Type B pancreatic cell (in vitro differentiated cells): ENCODE data around the gene INO80C. TPM values are rescaled to one million over a fixed set of nuclear protein-coding genes. Genes with fewer than 3 reads are reported as not detected.

Experiments used
- DNase-seq: peaks from one replicate; pipeline ENCODE4 v3.0.0; 2021; ENCODE audit warnings: mixed read lengths; ENCODE audit not compliant: unreplicated experiment; ENCODE audit errors: extremely low spot score
- H3K27ac Mint-ChIP-seq: 2 replicates; pipeline ENCODE4 v1.8.0; 2021; ENCODE audit warnings: mild to moderate bottlenecking, mixed read lengths
- H3K27me3 Mint-ChIP-seq: 2 replicates; pipeline ENCODE4 v1.8.0; 2021; ENCODE audit warnings: mixed read lengths
- H3K36me3 Mint-ChIP-seq: 2 replicates; pipeline ENCODE4 v1.8.0; 2021; ENCODE audit warnings: mixed read lengths
- H3K4me1 Mint-ChIP-seq: one replicate; pipeline ENCODE4 v1.8.0; 2021; ENCODE audit warnings: mixed read lengths; ENCODE audit not compliant: unreplicated experiment
- H3K4me3 Mint-ChIP-seq: 2 replicates; pipeline ENCODE4 v1.8.0; 2021; ENCODE audit warnings: mild to moderate bottlenecking, mixed read lengths
- H3K9me3 Mint-ChIP-seq: 2 replicates; pipeline ENCODE4 v1.8.0; 2021; ENCODE audit warnings: mixed read lengths
- CTCF ChIP-seq: fragments of 200-600 bp; sonication (generic); conservative IDR thresholded peaks from 2 replicates; pipeline ENCODE4 v1.5.0; 2021; ENCODE audit warnings: antibody characterized with exemption, mild to moderate bottlenecking
- total RNA-seq: library from RNA; stranded (reverse); gene quantifications from 2 replicates; pipeline ENCODE4 v1.2.1, GENCODE V29; 2021; ENCODE audit warnings: low replicate concordance

Gene INO80C
- total RNA-seq, 1 donor from 2014 or later: 22.6 TPM

- H3K9me3 Mint-ChIP-seq: no peaks in the 10 kb centered on the region
- H3K27me3 Mint-ChIP-seq: no peaks in the 10 kb centered on the region
- no peak for DNase-seq
- H3K4me1 Mint-ChIP-seq: peaks cover 19% of the 10 kb centered on the region
- H3K27ac Mint-ChIP-seq: no peak overlapping the region
- no peak for TF ChIP-seq CTCF
- H3K36me3 Mint-ChIP-seq: no peaks in the 10 kb centered on the region
- H3K4me3 Mint-ChIP-seq: no peak overlapping the region
These were observed 31.1 kb upstream of the INO80C start for GRCh38 chr18:35528749-35529274.

GRCh38 chr18:35526495-35527059 lies 28.8 kb upstream of the INO80C start:
- Mint-ChIP-seq H3K9me3 (no peaks in the 10 kb centered on the region), H3K4me3 (no peak overlapping the region), H3K36me3 (no peaks in the 10 kb centered on the region), H3K4me1 (peaks cover 22% of the 10 kb centered on the region), H3K27me3 (no peaks in the 10 kb centered on the region), H3K27ac (no peak overlapping the region)
- TF ChIP-seq CTCF: no peak
- DNase-seq: no peak

GRCh38 chr18:35525795-35526494 lies 28.2 kb upstream of the INO80C start:
- no peaks in the 10 kb centered on the region for H3K36me3 Mint-ChIP-seq
- peaks cover 22% of the 10 kb centered on the region for H3K4me1 Mint-ChIP-seq
- no peak overlapping the region for H3K27ac Mint-ChIP-seq
- no peak overlapping the region for H3K4me3 Mint-ChIP-seq
- H3K9me3 Mint-ChIP-seq: no peaks in the 10 kb centered on the region
- no peak for DNase-seq
- H3K27me3 Mint-ChIP-seq: no peaks in the 10 kb centered on the region
- no peak for TF ChIP-seq CTCF

- Mint-ChIP-seq H3K27me3 (no peaks in the 10 kb centered on the region), H3K4me1 (peaks cover 25% of the 10 kb centered on the region), H3K4me3 (no peak overlapping the region), H3K36me3 (no peaks in the 10 kb centered on the region), H3K27ac (no peak overlapping the region), H3K9me3 (no peaks in the 10 kb centered on the region)
- TF ChIP-seq CTCF: no peak
- no peak for DNase-seq
These were observed 26.5 kb upstream of the INO80C start for GRCh38 chr18:35524226-35524625.

- no peak for TF ChIP-seq CTCF
- H3K4me1 Mint-ChIP-seq: peaks cover 28% of the 10 kb centered on the region
- no peaks in the 10 kb centered on the region for H3K27me3 Mint-ChIP-seq
- no peaks in the 10 kb centered on the region for H3K9me3 Mint-ChIP-seq
- DNase-seq: no peak
- H3K27ac Mint-ChIP-seq: no peak overlapping the region
- H3K36me3 Mint-ChIP-seq: no peaks in the 10 kb centered on the region
- H3K4me3 Mint-ChIP-seq: no peak overlapping the region
These were observed 24.6 kb upstream of the INO80C start for GRCh38 chr18:35522130-35522959.
